RPMI8226 (cell line): ENCODE results near the gene ADPRH.
"Not testable (repeated sequence)": the region's sequence is repeated elsewhere in the genome, so short reads cannot be mapped to it uniquely, and the experiment has no call there.

Experiments
- DNase-seq: peaks from one replicate; pipeline ENCODE4 v3.0.0-alpha.2; 2015

The ADPRH gene

GRCh38 chr3:119560160-119560559 is 19.1 kb upstream of the ADPRH start:
- no peak for DNase-seq

GRCh38 chr3:119562307-119562961 is 16.9 kb upstream of the ADPRH start:
- DNase-seq, result peak; percentile 4

DNA sequence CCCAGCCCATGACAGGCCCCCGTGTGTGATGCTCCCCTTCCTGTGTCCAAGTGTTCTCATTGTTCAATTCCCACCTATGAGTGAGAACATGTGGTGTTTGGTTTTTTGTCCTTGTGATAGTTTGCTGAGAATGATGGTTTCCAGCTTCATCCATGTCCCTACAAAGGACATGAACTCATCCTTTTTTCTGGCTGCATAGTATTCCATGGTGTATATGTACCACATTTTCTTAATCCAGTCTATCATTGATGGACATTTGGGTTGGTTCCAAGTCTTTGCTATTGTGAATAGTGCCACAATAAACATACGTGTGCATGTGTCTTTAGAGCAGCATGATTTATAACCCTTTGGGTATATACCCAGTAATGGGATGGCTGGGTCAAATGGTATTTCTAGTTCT is 16.0 kb upstream of the ADPRH start:
- DNase-seq, result not testable (repeated sequence)

DNA sequence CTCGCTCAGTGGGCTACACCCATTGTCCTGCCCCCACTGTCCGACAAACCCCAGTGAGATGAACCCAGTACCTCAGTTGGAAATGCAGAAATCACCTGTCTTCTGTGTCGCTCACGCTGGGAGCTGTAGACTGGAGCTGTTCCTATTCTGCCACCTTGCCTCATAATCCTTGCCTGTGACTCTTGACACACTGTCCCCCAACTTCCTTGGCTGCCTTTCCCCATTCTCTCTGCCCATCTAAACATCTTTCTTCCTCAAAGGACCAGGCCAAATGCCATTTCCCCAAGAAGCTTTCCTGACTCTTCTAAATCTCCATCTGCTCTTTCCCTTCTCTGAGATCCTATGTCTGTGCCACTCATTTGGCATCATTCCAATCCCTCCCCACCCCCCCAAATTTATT is 10.1 kb upstream of the ADPRH start:
- no peak for DNase-seq

- DNase-seq, result no peak
Observed at GRCh38 chr3:119570229-119570628, 9.1 kb upstream of the ADPRH start.

DNA sequence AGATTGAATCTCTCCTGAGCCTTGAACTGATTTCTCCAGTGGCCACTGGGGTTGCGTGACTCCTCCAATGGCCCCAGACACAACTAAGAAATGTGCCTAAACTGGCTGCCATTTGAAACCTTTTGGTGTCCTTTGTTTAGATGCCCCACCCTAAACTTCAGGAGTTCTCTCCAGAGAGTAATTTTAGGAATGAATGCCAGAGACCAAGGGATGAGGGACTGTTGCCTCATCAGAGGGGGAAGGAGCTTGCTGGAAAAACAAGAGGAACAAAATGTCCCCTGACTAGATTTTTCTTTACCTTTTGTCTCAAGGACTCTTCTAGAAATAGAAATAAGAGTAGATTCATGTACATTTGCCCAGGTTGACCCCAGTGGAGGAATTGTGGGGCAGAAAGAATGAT is 8.1 kb upstream of the ADPRH start:
- no peak for DNase-seq

- no peak for DNase-seq
Observed at GRCh38 chr3:119571688-119572087, 7.6 kb upstream of the ADPRH start.

DNA sequence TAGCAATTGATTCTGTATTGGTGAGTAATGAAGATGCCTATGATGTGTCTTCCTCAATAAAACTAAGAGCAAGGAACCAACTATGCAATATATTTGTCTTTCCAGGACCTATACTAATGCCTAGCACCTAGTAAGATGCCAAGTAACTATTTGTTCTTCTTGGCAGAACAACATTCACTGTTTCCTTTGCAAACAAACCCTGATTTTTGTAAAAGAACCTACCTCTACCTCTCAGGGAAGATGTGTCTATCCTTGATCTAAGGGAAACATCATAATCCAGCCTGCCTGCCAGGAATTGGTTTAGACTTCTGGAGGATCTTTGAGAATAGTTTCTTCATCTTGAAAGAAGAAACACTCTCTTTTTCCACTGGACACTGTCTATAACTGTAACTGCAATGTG is 3.8 kb upstream of the ADPRH start:
- no peak for DNase-seq

GRCh38 chr3:119580067-119580760 is 922 bp downstream of the ADPRH start:
- DNase-seq, result peak; percentile 42

DNA sequence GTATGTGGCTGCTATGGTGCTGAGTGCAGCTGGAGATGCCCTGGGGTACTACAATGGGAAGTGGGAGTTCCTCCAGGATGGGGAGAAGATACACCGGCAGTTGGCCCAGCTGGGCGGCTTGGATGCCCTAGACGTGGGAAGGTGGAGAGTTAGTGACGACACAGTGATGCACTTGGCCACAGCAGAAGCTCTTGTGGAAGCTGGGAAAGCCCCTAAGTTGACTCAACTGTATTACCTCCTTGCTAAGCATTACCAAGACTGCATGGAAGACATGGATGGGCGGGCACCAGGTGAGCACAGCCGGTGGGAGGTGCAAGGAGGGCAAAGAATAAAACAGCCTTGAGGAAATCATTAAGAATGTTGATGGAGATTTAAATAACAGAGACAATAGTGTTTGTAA is 2.9 kb downstream of the ADPRH start:
- no peak for DNase-seq

- DNase-seq, result no peak
Observed at GRCh38 chr3:119585208-119585607, 5.9 kb downstream of the ADPRH start.

DNA sequence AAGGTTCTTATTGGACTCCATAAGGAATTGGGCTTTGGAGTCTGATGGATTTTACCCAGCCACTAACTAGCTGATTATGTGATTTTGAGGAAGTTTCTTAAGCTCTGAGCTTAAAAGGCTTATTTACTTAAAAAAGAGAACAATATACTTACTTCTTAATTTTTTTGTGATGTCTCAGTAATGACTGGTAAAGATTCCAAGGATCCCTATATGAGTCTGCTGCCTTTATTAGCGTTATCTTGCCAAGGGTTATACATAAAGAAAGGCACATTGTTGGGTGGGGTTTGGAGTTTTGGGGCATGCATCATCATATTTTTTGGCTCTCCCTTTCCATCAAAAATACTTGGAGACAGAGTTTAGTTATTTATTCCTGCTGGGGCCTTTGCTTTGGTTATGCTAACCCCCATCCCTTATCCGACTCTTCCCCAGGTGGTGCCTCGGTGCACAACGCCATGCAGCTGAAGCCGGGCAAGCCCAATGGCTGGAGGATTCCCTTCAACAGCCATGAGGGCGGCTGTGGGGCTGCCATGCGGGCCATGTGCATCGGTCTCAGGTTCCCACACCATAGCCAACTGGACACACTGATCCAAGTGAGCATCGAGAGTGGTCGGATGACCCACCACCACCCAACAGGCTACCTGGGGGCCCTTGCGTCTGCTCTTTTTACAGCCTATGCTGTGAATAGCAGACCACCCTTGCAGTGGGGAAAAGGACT is 6.7 kb downstream of the ADPRH start:
- DNase-seq, result no peak

GRCh38 chr3:119586733-119587172 is 7.5 kb downstream of the ADPRH start:
- DNase-seq, result no peak

GRCh38 chr3:119588112-119588511 is 8.8 kb downstream of the ADPRH start:
- peak; percentile 21 for DNase-seq

DNA sequence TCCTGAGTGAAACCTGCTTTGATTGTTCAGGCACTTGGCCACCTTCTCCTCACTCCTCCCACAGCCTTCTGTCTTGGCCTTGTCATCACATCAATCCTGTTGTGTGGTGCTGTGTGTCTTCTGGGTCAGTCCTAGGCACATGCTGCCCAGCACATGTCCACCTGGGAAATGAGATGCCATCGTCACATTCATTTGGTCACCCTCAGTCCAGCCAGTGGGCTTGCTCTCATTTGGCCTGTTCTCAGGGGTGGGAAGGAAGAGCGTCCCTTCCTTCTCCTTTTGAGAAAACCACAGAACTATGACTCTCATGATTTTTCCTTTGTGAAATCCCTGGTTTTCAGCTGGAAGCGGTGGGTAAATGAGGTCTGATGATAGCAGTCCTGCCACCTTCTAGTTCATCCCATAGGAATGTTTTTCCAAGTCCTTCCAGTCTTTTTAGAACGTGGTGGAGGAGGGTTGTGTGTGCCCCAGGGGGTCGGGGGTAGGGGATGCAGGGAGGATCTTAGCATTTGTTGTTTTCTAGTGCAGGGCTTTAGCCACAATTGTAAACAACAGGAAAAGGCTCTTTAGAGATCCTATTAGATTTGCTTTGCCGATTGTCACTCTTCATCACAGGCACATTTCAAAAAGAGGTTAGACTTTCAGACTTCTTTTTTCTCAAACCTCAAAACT is 9.9 kb downstream of the ADPRH start:
- no peak for DNase-seq

- DNase-seq, result no peak
Observed at GRCh38 chr3:119590706-119591105, 11.4 kb downstream of the ADPRH start.

DNA sequence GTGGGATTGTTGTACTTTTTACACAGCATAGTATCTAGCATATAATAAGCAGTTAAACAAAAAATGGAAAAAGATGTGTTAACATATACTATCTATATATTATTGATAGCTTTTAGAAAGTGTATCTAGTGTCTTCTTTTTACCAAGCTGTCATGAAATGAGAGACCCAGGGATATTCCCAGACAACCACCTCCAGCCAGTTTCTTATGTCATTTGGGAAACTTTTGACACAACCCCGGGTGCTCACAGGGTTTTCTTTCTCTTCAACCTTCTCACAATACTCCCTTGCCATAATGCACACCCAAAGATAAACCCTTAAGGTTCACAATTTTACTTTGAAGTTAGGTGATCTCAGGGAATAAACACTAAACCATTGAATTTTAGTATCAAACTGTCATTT is 13.6 kb downstream of the ADPRH start:
- no peak for DNase-seq

- no peak for DNase-seq
Observed at GRCh38 chr3:119594066-119594465, 14.8 kb downstream of the ADPRH start.

- DNase-seq, result not testable (repeated sequence)
Observed at GRCh38 chr3:119594929-119595328, 15.6 kb downstream of the ADPRH start.

DNA sequence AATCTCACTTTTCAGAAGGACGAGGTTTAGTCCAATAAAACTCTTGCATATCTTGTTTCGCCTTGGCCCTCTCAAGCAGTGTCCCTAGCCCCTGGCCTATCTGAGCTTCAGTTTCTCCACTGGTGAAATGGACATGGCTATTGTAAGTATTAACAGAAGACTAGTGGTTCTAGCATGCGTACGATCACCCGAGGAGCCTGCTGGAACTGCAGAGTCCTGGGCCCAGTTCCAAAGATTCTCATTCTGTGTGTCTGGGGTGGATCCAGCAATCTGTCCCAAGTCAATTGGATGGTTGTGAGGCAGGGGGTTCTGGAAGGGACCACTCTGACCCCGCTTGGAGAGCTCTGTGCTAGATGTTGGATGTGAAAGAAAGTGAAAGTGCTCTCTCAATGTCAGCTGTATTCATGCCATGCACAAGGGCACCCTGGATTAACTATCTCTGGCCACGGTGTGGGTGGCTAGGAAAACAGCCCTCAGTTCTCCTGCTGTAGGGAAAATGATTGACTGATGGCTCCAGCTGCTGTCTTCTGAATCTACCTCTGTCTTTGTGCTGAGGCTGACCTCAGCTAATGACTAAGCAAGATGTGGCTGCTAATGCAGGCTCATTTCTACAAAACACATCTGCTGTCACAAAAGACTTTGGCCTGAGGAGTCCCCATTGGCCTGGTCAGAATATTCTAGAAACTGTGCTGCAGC is 16.5 kb downstream of the ADPRH start:
- no peak for DNase-seq

DNA sequence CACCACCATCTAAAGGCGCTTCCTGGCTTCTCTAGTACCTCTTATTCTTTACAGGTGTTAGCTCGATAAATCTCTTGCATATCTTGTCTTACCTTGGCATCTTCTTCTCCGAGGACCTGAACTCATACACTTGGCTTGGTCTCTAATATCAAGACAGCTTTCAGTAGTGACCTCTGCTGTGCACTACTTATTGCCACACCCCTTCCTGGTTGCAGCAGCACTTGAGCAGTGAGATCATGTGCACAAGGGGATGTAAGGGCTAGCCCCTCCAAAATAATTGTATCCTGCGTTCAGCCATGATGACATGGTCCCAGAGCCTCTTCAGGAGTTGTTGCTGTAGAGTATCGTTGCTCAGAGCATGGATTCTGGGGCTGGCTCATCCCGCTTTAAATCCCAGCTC is 17.1 kb downstream of the ADPRH start:
- no peak for DNase-seq

DNA sequence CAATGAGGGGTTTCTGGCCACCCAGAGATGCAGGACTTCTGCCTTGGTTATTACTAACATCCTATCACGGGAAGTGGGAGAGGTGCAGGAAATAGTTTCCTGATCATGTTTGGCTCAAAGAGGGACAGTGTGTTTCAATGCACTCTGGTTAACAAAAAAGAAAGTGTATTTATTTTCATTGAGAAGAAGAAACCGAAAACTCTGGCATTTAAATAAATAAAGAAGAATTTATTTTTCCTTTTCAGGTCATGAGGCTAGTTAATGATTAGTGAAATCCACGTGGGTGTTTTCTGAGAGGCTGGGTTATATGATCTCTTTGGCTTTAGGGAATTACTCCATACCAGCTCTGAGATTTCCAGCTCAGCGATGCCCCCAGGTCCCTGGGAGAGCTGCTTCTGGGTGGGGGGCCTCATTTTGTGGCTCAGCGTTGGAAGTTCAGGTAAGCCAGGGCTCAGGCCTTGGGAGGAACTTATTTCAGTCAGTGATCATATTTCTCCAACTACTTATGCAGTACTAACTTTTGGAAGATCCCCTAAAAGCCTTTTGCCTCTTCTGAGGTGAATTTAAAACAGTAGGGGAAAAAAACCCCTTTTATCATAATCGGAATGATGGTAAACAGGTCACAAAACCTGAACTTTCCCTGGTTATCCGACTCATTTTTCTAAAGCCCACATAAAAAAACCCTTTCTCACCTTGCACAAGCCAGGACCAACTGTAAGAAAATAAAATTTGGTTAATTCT is 18.4 kb downstream of the ADPRH start, which contains the start of gene PLA1A:
PLA1A (plus strand) TSS at position 338 of the 741 bp plus-strand sequence; CDS start at position 367, 29 bp downstream.
- no peak for DNase-seq
